ENCODE measurements around the gene RETNLB. TPM values are rescaled to one million over a fixed set of nuclear protein-coding genes. Genes with fewer than 3 reads are reported as not detected.

The RETNLB gene, protein sequence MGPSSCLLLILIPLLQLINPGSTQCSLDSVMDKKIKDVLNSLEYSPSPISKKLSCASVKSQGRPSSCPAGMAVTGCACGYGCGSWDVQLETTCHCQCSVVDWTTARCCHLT
- total RNA-seq = not detected

- no peaks in the 10 kb centered on the region for H3K4me1 ChIP-seq (replicated peaks)
- intact Hi-C loops (cut with DNase I) = no loop called here
- no peak within 1 kb of the TSS for H3K4me3 ChIP-seq
- H3K27me3 ChIP-seq (replicated peaks; ENCODE audit: insufficient read depth) = no peaks in the 10 kb centered on the region
- H3K27ac ChIP-seq = no peak within 1 kb of the TSS
- no peak for DNase-seq (ENCODE audit: low spot score)
- TF ChIP-seq POLR2A (IDR thresholded peaks at IDR 0.05) = no peak
- TF ChIP-seq, protein P1, sequence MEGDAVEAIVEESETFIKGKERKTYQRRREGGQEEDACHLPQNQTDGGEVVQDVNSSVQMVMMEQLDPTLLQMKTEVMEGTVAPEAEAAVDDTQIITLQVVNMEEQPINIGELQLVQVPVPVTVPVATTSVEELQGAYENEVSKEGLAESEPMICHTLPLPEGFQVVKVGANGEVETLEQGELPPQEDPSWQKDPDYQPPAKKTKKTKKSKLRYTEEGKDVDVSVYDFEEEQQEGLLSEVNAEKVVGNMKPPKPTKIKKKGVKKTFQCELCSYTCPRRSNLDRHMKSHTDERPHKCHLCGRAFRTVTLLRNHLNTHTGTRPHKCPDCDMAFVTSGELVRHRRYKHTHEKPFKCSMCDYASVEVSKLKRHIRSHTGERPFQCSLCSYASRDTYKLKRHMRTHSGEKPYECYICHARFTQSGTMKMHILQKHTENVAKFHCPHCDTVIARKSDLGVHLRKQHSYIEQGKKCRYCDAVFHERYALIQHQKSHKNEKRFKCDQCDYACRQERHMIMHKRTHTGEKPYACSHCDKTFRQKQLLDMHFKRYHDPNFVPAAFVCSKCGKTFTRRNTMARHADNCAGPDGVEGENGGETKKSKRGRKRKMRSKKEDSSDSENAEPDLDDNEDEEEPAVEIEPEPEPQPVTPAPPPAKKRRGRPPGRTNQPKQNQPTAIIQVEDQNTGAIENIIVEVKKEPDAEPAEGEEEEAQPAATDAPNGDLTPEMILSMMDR (IDR thresholded peaks at IDR 0.05) = no peak
- TF ChIP-seq POLR2AphosphoS5 (IDR thresholded peaks at IDR 0.05) = no peak
- no peaks in the 10 kb centered on the region for H3K36me3 ChIP-seq
- no peaks in the 10 kb centered on the region for H3K9me3 ChIP-seq
- 19% methylated on average over 3 of the region's 3 CpGs for WGBS
Observed at GRCh38 chr3:108757404-108757982, at the start of gene RETNLB. RETNLB (minus strand) TSS chr3:108757410; CDS start chr3:108757185, 225 bp downstream.

DNA sequence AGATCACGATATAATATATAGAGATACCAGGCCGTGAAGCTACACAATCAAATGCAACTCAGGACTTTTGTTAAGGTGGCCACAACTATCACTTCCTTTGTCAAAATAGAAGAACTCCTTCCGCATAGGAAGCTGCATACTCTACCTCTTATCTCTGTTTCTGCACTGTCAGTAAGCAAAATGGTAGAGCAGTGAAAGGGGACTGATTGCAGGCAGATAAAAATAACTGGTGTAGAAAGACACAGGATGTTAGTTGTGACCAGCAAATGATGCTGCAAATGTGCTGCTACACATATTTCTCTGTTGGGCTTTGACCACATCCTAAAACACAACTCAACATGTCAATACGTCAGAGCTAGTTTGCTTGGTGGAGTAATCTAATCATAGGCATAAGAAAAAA, 49.1 kb upstream of the RETNLB start:
- Histone ChIP-seq H3K36me3 (no peaks in the 10 kb centered on the region), H3K9me3 (no peaks in the 10 kb centered on the region), H3K27ac (no peak overlapping the region), H3K4me1 (replicated peaks) (no peaks in the 10 kb centered on the region), H3K4me3 (no peak overlapping the region), H3K27me3 (replicated peaks; ENCODE audit: insufficient read depth) (no peaks in the 10 kb centered on the region)
- intact Hi-C loops (cut with DNase I) = no loop called here
- no peak for DNase-seq (ENCODE audit: low spot score)
- WGBS = 78% methylated on average over 4 of the region's 4 CpGs
- TF ChIP-seq POLR2A (IDR thresholded peaks at IDR 0.05) = no peak
- TF ChIP-seq POLR2AphosphoS5 (IDR thresholded peaks at IDR 0.05) = no peak
- TF ChIP-seq, protein P1 (IDR thresholded peaks at IDR 0.05) = no peak

DNA sequence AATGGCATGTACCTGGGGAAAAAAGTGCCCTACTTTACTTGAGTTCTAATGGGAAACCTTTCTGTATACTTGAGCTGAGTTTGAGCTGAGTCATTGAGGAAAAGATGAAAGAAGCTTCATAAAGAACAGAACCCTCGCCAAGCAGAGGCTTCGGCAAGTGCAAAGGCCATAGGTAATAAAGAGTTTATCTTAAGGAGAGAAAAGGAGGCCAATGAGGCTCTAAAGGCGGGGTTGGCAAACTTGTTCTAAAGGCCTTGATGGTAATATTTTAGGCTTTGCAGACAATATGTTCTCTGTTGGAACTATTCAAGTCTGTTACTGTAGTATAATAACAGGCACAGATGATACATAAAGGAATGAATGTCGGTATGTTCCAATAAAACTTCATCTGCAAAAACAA, 47.8 kb upstream of the RETNLB start:
- H3K4me3 ChIP-seq = no peak overlapping the region
- no peaks in the 10 kb centered on the region for H3K27me3 ChIP-seq (replicated peaks; ENCODE audit: insufficient read depth)
- no peaks in the 10 kb centered on the region for H3K36me3 ChIP-seq
- intact Hi-C loops (cut with DNase I) = no loop called here
- DNase-seq (ENCODE audit: low spot score) = no peak
- 62% methylated on average over 4 of the region's 4 CpGs for WGBS
- H3K9me3 ChIP-seq = no peaks in the 10 kb centered on the region
- no peak overlapping the region for H3K27ac ChIP-seq
- TF ChIP-seq, protein P1 (IDR thresholded peaks at IDR 0.05) = no peak
- H3K4me1 ChIP-seq (replicated peaks) = no peaks in the 10 kb centered on the region

DNA sequence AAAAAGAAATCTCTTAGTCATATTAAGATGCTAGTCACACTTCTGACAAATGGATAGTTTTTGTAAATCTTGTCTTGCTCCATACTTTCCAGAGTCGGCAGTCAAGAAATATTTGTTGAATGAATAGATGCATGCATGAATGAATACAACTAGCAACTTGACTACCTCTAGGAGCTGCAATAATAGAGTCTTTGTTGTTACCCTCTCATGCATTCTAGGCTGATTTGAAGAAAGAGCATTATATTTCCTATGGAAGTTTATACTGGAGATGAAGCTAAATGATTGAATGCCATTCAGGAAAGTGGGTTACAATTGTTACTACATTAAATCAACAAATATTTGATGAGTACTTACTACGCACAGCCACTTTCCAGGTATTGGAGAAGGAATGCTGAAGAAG, 47.2 kb upstream of the RETNLB start:
- Histone ChIP-seq H3K36me3 (no peaks in the 10 kb centered on the region), H3K9me3 (no peaks in the 10 kb centered on the region), H3K27me3 (replicated peaks; ENCODE audit: insufficient read depth) (no peaks in the 10 kb centered on the region), H3K4me3 (no peak overlapping the region), H3K27ac (no peak overlapping the region), H3K4me1 (replicated peaks) (no peaks in the 10 kb centered on the region)
- WGBS = 83% methylated on average over 2 of the region's 2 CpGs
- DNase-seq (ENCODE audit: low spot score) = no peak
- intact Hi-C loops (cut with DNase I) = no loop called here
- TF ChIP-seq, protein P1 (IDR thresholded peaks at IDR 0.05) = no peak
- TF ChIP-seq POLR2AphosphoS5 (IDR thresholded peaks at IDR 0.05) (no peak), POLR2A (IDR thresholded peaks at IDR 0.05) (no peak)

- Histone ChIP-seq H3K9me3 (no peaks in the 10 kb centered on the region), H3K36me3 (no peaks in the 10 kb centered on the region), H3K4me1 (replicated peaks) (no peaks in the 10 kb centered on the region), H3K4me3 (no peak overlapping the region), H3K27ac (no peak overlapping the region), H3K27me3 (replicated peaks; ENCODE audit: insufficient read depth) (no peaks in the 10 kb centered on the region)
- no peak for DNase-seq (ENCODE audit: low spot score)
- WGBS = 27% methylated on average over 3 of the region's 3 CpGs
- no peak for TF ChIP-seq POLR2AphosphoS5 (IDR thresholded peaks at IDR 0.05)
- TF ChIP-seq POLR2A (IDR thresholded peaks at IDR 0.05) = no peak
- TF ChIP-seq, protein P1 (IDR thresholded peaks at IDR 0.05) = no peak
- intact Hi-C loops (cut with DNase I) = no loop called here
Observed at GRCh38 chr3:108791473-108791872, 34.3 kb upstream of the RETNLB start.

Data from prostate gland (tissue), 2 donors.